GF-D8 (cell line): ENCODE results near the gene COL20A1.

Experiments
- DNase-seq: peaks from one replicate; lab custom pipeline; 2025; lab: John Stamatoyannopoulos, UW

COL20A1 gene

GRCh38 chr20:63320616-63321147, 27.7 kb downstream of the COL20A1 start:
- no peak for DNase-seq

DNA sequence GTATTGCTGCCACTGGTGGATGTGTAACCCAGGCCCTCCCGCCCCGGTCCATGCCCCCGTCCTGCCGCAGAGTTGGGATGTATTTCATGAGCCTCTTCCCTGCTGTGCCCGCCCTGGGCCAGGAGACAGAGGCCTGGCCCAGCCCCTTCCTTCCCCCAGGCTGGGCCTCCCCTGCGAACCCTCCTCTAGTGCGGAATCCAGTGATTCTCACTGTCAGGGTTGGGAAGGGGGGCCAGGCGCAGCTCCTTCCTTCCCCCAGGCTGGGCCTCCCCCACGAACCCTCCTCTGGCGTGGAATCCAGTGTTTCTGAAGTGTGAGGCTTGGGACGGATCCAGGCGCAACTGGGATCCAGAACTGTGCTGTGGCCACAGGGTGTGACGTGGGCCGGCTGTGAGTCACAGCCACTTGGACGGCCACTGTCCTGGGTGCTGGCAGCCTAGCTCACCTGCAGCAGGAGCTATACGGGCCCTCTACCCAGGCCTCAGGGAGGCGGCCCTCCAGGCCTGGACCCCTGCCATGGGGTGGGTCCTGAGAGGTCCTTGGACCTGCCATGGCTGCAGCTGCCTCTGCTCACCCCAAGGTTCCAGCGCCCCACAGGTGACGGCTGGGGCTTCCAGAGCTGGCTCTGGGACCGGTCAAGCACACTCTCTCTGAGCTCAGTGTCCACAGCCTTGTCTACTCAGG, 28.3 kb downstream of the COL20A1 start:
- no peak for DNase-seq

GRCh38 chr20:63322146-63322932, 29.4 kb downstream of the COL20A1 start:
- no peak for DNase-seq

DNA sequence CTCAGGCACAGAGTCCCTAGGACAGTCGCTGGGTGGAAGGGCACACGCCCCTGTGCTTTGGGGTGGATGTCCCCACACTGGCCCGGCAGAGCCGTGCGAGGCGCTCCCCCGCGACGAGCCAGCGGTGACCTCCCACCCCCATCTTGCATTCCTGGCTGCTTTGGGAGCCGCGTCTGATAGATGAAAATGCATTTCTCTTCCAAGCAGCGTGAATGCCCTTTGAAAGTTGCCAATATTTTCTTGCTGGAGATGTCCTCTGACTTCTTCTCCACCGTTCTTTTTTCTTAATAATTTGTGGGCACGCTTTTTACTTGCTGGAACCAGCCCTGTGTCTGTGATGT, 29.9 kb downstream of the COL20A1 start:
- DNase-seq: no peak

DNA sequence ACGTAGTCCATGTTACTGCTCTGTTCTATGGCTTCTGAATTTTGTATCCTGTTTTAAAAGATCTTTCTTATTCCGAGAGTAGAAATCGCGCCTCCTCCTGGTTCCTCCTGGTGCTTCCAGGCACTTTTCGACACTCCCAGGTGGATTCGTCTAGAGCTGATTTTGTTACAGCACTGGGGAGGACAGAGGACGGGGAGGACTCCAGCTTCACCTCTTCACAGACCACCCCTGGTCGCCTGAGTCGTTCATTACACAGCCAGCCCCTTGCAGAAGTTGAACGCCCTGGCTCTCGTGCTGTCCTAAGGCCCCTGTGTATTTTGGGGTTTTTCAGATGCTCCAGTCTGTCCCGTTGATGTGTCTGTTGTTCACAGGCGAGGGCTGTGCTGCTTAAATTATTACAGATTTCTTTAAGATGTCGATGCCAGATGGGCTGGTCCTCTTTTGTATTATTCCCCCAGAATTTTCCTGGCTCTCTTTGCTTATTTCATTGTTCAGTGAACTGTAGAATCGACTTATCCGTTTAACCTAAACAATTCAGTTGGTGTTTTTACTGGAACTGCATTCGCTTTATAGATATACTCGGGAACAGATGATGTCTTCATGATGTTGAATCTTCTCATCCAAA, 30.5 kb downstream of the COL20A1 start:
- no peak for DNase-seq

DNA sequence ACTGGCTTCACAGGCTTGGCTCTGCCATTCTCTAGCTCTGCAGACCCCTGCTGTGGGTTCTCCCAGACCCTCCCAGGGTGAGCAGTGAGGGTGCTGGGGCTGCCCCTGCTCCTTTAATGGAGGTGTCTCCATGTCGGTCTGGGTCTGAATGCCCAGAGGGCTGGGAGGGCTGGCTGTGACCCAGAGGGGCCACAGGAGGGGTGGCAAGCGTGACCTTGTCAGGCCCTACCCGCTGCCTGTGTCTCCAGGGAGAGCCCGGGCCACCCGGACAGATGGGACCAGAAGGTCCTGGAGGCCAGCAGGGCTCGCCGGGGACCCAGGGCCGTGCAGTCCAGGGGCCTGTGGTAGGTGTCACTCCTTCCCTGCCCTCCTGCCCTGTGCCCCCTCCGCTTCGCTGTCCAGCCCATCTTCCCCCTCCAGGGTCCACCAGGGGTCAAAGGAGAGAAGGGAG, 32.1 kb downstream of the COL20A1 start:
- DNase-seq: no peak

DNA sequence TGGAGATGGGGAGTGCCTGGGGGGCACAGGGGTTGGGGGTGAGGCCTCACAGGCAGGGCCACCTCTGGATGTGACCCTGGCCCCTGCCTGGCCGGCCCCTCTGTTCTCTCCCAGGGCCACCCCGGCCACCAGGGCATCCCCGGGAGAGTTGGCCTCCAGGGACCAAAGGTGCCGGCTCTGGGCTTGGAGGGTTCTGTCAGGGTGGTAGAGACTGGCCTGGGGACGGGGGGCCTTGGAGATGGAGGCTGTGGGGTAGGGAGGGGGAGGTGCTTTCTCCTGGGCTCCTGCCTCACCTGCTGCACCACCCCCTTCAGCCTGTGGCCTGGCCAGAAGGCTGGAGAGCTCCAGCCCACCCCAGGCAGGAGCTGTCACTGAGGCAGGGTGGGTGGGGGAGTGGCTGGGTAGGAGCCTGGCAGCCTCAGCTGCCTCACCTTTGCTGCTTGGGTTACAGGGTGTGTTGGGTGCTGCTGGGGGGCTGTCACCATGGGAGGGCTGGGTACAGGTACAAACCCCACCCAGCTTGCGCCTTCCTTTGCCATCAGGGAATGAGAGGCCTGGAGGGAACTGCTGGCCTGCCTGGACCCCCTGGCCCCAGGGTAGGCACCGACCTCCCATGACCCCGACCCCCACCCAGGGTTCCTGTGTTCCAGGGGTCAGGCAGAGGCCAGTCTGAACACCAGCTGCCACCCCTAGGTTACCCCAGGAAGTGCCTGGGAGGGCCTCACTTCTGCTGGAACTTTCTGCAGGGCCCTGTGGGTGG, 32.7 kb downstream of the COL20A1 start:
- no peak for DNase-seq

- no peak for DNase-seq
Measured at GRCh38 chr20:63326314-63327230, 33.6 kb downstream of the COL20A1 start.

GRCh38 chr20:63327231-63327745, 34.3 kb downstream of the COL20A1 start:
- no peak for DNase-seq

GRCh38 chr20:63328026-63328700, 35.2 kb downstream of the COL20A1 start:
- DNase-seq: no peak

DNA sequence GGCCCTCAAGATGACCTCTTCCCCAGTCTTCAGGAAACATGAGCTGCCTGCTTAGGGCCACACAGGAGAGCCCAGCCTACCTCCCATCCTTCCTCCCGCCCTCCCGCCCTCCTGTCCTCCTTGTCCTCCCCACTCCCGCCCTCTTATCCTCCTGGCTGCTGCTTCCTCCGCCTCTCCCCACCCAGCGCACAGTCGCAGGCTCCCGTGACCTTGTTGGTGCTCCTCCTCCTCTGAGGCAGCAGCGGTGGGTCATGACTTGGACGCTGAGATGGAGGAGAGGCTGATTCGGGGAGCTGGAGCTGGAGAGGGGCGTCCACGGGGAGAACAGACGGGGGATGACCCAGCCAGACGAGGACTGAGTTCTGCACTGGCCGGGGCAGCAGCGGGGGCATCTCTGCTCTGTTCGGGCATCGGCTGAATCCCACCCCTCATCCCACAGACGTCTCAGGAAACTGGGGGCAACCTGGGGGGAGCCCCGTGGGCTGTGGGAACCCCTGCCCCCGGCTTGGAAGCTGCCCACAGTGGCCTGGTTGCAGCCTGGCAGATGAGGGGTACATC, 35.8 kb downstream of the COL20A1 start:
- no peak for DNase-seq

GRCh38 chr20:63329331-63330083, 36.5 kb downstream of the COL20A1 start:
- DNase-seq: no peak

DNA sequence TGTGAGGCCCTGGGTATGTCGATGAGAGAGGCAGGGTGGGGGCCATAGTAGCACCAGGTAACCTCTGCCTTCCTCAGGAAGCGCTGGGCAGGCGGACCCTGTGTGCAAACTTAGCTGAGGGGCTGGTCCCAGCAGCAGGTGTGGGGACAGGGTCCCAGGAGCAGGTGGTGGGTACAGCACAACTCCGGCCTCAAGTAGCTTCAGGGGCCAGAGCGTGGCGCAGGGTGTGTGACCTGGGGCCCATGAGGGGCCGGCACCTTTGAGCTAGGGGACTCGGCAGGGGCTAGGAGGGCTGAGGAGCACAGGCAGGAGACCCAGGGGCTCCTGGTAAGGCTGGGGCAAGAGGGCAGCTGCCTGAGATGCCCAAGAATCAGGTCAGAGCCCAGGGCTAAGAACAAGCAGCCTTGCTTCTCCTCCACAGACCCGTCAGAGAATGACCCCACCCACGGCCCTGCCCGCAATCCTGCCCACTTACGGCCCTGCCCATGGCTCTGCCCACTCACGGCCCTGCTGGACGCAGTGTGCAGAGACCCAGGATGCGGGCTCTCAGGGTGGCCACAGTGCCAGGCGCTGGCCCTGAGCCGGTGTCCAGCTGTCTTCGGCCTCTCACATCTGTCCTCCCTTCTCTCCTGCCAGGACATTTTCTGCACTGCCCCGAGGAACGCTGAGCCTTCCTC, 37.2 kb downstream of the COL20A1 start:
- no peak for DNase-seq

- no peak for DNase-seq
Measured at GRCh38 chr20:63330940-63331339, 38.0 kb downstream of the COL20A1 start.

DNA sequence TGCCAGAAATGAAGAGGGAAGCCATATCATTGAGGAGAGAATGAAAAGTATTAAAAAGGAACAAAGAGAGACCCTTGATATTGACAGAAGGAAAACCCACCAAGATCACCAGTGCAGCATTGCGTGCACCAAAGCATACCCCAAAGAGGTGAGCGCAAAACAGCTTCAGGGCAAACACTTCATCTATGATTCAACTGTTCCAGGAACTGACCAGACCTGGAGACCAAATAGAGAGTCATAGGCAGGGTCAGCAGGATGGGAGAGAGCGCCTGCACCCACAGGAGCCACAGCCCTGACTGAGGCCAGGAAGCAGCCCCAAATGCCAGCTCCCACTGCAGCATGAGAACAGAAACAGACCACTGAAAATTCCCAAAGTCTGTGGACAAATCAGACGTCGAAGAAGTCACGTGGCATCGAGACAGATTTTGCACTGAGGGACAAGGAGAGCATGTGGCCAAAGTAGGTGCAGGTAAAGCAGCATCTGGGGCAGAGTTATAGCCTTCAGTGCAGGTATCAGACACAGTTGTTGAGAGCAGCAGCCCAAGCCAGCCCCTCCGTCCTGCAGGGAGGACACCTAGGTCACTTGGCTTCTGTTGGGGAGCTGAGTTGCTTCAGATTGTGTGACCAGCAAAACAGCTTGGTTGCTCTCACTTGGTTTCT, 38.9 kb downstream of the COL20A1 start:
- no peak for DNase-seq

GRCh38 chr20:63332488-63333240, 39.7 kb downstream of the COL20A1 start:
- DNase-seq: no peak

DNA sequence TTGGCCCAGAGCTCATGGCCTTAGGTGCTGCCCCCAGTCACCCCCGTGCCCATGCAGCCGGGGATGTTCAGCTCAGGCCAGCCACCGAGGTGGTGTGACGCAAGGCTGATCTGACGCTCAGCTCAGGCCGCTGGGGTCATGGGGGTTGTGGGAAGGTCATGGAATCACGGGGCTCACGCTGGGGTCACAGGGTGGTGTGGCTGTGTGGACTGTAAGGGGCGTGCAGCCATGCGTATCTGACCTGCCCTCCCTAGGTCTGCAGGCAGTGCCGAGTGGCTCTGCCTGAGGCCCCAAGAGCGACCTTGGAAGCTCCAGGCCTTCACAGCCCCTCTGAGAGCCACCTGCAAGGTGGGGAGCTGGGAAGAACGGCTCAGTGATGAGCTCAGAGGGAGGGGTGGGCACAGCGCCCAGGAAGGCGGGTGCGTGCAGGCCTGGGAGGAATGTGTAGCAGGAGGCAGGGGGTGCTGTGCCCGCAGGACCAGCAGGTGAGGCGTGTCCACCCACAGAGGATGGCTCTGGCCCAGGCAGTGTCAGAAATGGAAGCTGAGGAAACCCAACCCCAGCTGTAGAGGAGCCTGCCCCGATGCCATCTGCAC, 40.4 kb downstream of the COL20A1 start:
- DNase-seq: no peak
